C4-2B (cell line): ENCODE results near the gene VAC14.

Source experiments
- CTCF ChIP-seq: fragments of 450-650 bp; conservative IDR thresholded peaks from 2 replicates; pipeline ENCODE4 v1.5.1; 2017; ENCODE audit warnings: mild to moderate bottlenecking
- ZFX ChIP-seq: fragments of 450-650 bp; IDR thresholded peaks from 2 replicates; pipeline ENCODE4 v1.6.1; 2017

DNA sequence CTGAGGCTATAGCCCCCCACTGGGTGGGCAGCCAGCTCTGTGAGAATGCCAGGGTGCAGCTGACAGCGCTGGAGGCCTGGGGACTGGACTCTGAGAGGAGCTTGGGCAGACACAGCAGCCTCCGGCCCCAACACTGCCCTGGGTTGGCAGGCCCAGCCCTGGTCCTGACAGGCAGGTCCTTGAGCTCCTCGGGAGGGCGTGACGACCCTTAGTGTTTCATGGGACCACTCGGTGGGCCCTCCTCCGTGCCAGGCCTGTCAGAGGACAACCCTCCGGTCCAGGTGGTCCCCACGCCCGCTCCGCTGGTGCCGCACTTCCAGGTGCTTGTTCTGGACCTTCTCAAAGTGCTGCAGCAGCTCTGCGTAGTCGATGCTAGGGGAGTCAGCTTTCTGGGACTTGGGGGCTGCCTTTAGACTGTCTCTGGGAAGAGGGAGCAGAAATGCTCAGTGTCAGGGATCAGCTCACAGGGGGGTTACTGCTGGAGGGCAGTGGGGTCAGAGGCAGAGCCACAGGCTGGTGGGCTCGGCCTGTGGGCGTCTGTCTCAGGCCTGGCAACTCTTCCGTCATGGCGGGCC, 113.2 kb downstream of the VAC14 start:
- TF ChIP-seq CTCF (no peak), ZFX (no peak)
